Sciatic nerve (tissue), 2 donors: ENCODE data around the gene ACSS1. TPM values are rescaled to one million over a fixed set of nuclear protein-coding genes. Genes with fewer than 3 reads are reported as not detected.

Source experiments
- ATAC-seq: fragments of 200-7000 bp; cut with Tn5 transposase; one replicate; pipeline ENCODE4 v1.9.1; 2020; ENCODE audit warnings: mild to moderate bottlenecking, moderate library complexity
- DNase-seq: peaks from one replicate; pipeline ENCODE4 v3.0.0-alpha.2; 2020; ENCODE audit warnings: low spot score
- intact Hi-C: fragments of 100-400 bp; cut with DNase I; formaldehyde crosslinking; loops from one replicate; pipeline ENCODE4 v1.14.2; 2022
- total RNA-seq: library from RNA; stranded (reverse); fragmentation: NEBNext Ultra II Directional; extraction: Animal tissue kit (Norgen Biotek cat#: 25700); gene quantifications from one replicate; pipeline ENCODE4 v1.2.1, GENCODE V29; 2021
- donor health status: DM: no; HTN: no; CAD: no.
- donor health status: DM: no; HTN: no; CAD: no.

ACSS1 gene
- total RNA-seq, 1 donor from 2014 or later: 27.4 TPM

- DNase-seq: peak; percentile 6
- intact Hi-C loops: no loop called here
- ATAC-seq: no peak
Measured at GRCh38 chr20:24971376-24972101, 86.4 kb downstream of the ACSS1 start.

- ATAC-seq (peak; percentile 24), DNase-seq (no peak)
- intact Hi-C loops: no loop called here
Measured at GRCh38 chr20:24970754-24971153, 87.2 kb downstream of the ACSS1 start.

GRCh38 chr20:24970030-24970553, 87.8 kb downstream of the ACSS1 start:
- no peak for DNase-seq
- intact Hi-C loops: no loop called here
- ATAC-seq: no peak

- intact Hi-C loops: no loop called here
- ATAC-seq: no peak
- DNase-seq: no peak
Measured at GRCh38 chr20:24969186-24970029, 88.5 kb downstream of the ACSS1 start.

GRCh38 chr20:24968278-24968800, 89.6 kb downstream of the ACSS1 start:
- DNase-seq: no peak
- intact Hi-C loops: no loop called here
- ATAC-seq: no peak

- intact Hi-C loops: no loop called here
- DNase-seq (no peak), ATAC-seq (no peak)
Measured at GRCh38 chr20:24966317-24967012, 91.5 kb downstream of the ACSS1 start.

- intact Hi-C loops: no loop called here
- ATAC-seq (no peak), DNase-seq (peak; percentile 38)
Measured at GRCh38 chr20:24965065-24965919, 92.6 kb downstream of the ACSS1 start.

GRCh38 chr20:24964506-24964840, 93.5 kb downstream of the ACSS1 start:
- DNase-seq (no peak), ATAC-seq (peak; percentile 22)
- intact Hi-C loops: no loop called here

- intact Hi-C loops: no loop called here
- ATAC-seq: no peak
- DNase-seq: no peak
Measured at GRCh38 chr20:24963672-24964505, 94.0 kb downstream of the ACSS1 start.

- ATAC-seq (no peak), DNase-seq (no peak)
- intact Hi-C loops: no loop called here
Measured at GRCh38 chr20:24962510-24962909, 95.4 kb downstream of the ACSS1 start.

- ATAC-seq (no peak), DNase-seq (no peak)
- intact Hi-C loops: no loop called here
Measured at GRCh38 chr20:24962182-24962492, 95.8 kb downstream of the ACSS1 start.

GRCh38 chr20:24961384-24962181, 96.4 kb downstream of the ACSS1 start:
- ATAC-seq (no peak), DNase-seq (no peak)
- intact Hi-C loops: no loop called here

- intact Hi-C loops: no loop called here
- DNase-seq (no peak), ATAC-seq (no peak)
Measured at GRCh38 chr20:24960861-24961260, 97.1 kb downstream of the ACSS1 start.

GRCh38 chr20:24960302-24960801, 97.6 kb downstream of the ACSS1 start:
- intact Hi-C loops: no loop called here
- ATAC-seq (no peak), DNase-seq (peak; percentile 27)

GRCh38 chr20:24959591-24960301, 98.2 kb downstream of the ACSS1 start:
- DNase-seq: peak; percentile 44
- intact Hi-C loops: no loop called here
- no peak for ATAC-seq
